Caco-2 (cell line): ENCODE data around the gene LMNTD2. TPM values are rescaled to one million over a fixed set of nuclear protein-coding genes. Genes with fewer than 3 reads are reported as not detected.

ENCODE experiments used
- BruUV-seq: library from RNA; stranded (reverse); fragments of 400-500 nt; replicated peaks from 2 replicates; lab custom pipeline; 2021; lab: Mats Ljungman, UMichigan
- CTCF ChIA-PET: fragments of 300-600 bp; sonication (Branson Sonifier 250); formaldehyde crosslinking; loops from one replicate; lab custom pipeline; 2022; ENCODE audit warnings: antibody characterized with exemption; lab: Charles Lee
- POLR2A ChIA-PET: fragments of 300-600 bp; sonication (Branson Sonifier 250); formaldehyde crosslinking; loops from one replicate; lab custom pipeline; 2022; ENCODE audit warnings: antibody characterized with exemption; lab: Charles Lee
- DNase-seq, 2 experiments: peaks; one replicate each; pipeline versions ENCODE4 v3.0.0 to v3.0.0-alpha.2; 2020 to 2022
- H3K27me3 ChIP-seq: replicated peaks from 2 replicates; pipeline ENCODE4 v1.6.0; 2011; ENCODE audit warnings: low read length; ENCODE audit not compliant: control insufficient read depth, insufficient read depth
- H3K36me3 ChIP-seq: 2 replicates; pipeline ENCODE4 v1.5.1; 2011; ENCODE audit warnings: low read length; ENCODE audit not compliant: control insufficient read depth, insufficient read depth
- H3K4me1 ChIP-seq: fragments of 250-450 bp; sonication (Bioruptor Pico); 2 replicates; pipeline ENCODE4 v1.5.1; 2020; ENCODE audit warnings: mild to moderate bottlenecking
- H3K4me3 ChIP-seq: 2 replicates; pipeline ENCODE4 v1.5.1; 2011; ENCODE audit warnings: low read depth, mild to moderate bottlenecking, control low read depth, low read length
- H3K9me3 ChIP-seq: fragments of 250-450 bp; sonication (Bioruptor Pico); 2 replicates; pipeline ENCODE4 v1.5.1; 2020; ENCODE audit warnings: mild to moderate bottlenecking, moderate library complexity
- H3K27ac Mint-ChIP-seq: one replicate; pipeline ENCODE4 v1.8.0; 2022; ENCODE audit warnings: mixed read lengths; ENCODE audit not compliant: unreplicated experiment
- H3K27me3 Mint-ChIP-seq: one replicate; pipeline ENCODE4 v1.8.0; 2022; ENCODE audit warnings: mixed read lengths; ENCODE audit not compliant: insufficient read depth, unreplicated experiment
- H3K36me3 Mint-ChIP-seq: one replicate; pipeline ENCODE4 v1.8.0; 2022; ENCODE audit warnings: mild to moderate bottlenecking, mixed read lengths; ENCODE audit not compliant: insufficient read depth, unreplicated experiment
- H3K4me1 Mint-ChIP-seq: one replicate; pipeline ENCODE4 v1.8.0; 2022; ENCODE audit warnings: low read depth, mixed read lengths; ENCODE audit not compliant: unreplicated experiment
- H3K4me3 Mint-ChIP-seq: one replicate; pipeline ENCODE4 v1.8.0; 2022; ENCODE audit warnings: mild to moderate bottlenecking, moderate library complexity, mixed read lengths; ENCODE audit not compliant: unreplicated experiment
- H3K9me3 Mint-ChIP-seq: one replicate; pipeline ENCODE4 v1.8.0; 2022; ENCODE audit warnings: mixed read lengths; ENCODE audit not compliant: unreplicated experiment
- CTCF ChIP-seq, 2 experiments: fragments of 200-600 bp in 1 of 2; IDR thresholded peaks; 1 replicate in 1 of 2; 2 replicates in 1 of 2; pipeline versions ENCODE4 v1.5.1 to v1.8.0; 2011 to 2022; ENCODE audit warnings: antibody characterized with exemption in 1 of 2, control low read depth in 1 of 2, inconsistent platforms in 1 of 2, low read depth in 1 of 2, low read length in 1 of 2, mild to moderate bottlenecking in 1 of 2, moderate library complexity in 1 of 2; ENCODE audit not compliant: insufficient read depth in 1 of 2, severe bottlenecking in 1 of 2, unreplicated experiment in 1 of 2
- intact Hi-C: fragments of 100-400 bp; cut with micrococcal nuclease; formaldehyde crosslinking; loops from one replicate; pipeline ENCODE4 v1.10.0; 2022; ENCODE audit not compliant: unreplicated experiment
- total RNA-seq: library from RNA; stranded (reverse); gene quantifications from 2 replicates; pipeline ENCODE4 v1.2.3, GENCODE V29; 2022

The LMNTD2 gene
- total RNA-seq, 1 experiment from 2014 or later, result 11.9 TPM

GRCh38 chr11:559020-559620, 1.4 kb downstream of the LMNTD2 start:
- Mint-ChIP-seq H3K4me3 (no peak overlapping the region), H3K9me3 (no peaks in the 10 kb centered on the region), H3K27me3 (no peaks in the 10 kb centered on the region), H3K36me3 (peaks cover 42% of the 10 kb centered on the region), H3K4me1 (peaks cover 14% of the 10 kb centered on the region), H3K27ac (peak overlapping the region; percentile 78)
- peak in 1 of 2 experiments; percentile 41 for DNase-seq
- peaks cover 37% of the 10 kb centered on the region for H3K4me1 ChIP-seq
- ChIA-PET POLR2A (interaction anchor here (0.5 to 1.4 kb wide), 2 partner anchors 17 to 203 kb away, joined by 7 to 10 read pairs; partner anchors contain the start of gene PHRF1), CTCF (interaction anchor here (0.5 to 1.5 kb wide), 2 partner anchors 17 to 86 kb away, joined by 4 to 5 read pairs; no protein-coding TSS in a partner anchor)
- intact Hi-C loops, result loop anchor here (10.0 kb wide), 1 partner anchor 166 kb away; no protein-coding TSS in a partner anchor
- no peak for TF ChIP-seq CTCF (IDR thresholded peaks at IDR 0.05; ENCODE audit: insufficient read depth in 1 of 2, low read depth in 1 of 2, low read length in 1 of 2, severe bottlenecking in 1 of 2, unreplicated experiment in 1 of 2)
- H3K9me3 ChIP-seq, result no peaks in the 10 kb centered on the region
- no peak overlapping the region for H3K4me3 ChIP-seq
- BruUV-seq, result no TSS peak
- peaks cover 8% of the 10 kb centered on the region for H3K36me3 ChIP-seq
- no peaks in the 10 kb centered on the region for H3K27me3 ChIP-seq

- Mint-ChIP-seq H3K4me1 (peaks cover 14% of the 10 kb centered on the region), H3K4me3 (no peak overlapping the region), H3K9me3 (no peaks in the 10 kb centered on the region), H3K27ac (peak overlapping the region; percentile 78), H3K27me3 (no peaks in the 10 kb centered on the region), H3K36me3 (peaks cover 36% of the 10 kb centered on the region)
- no peak for DNase-seq
- H3K36me3 ChIP-seq, result peaks cover 7% of the 10 kb centered on the region
- H3K27me3 ChIP-seq, result no peaks in the 10 kb centered on the region
- no peak for TF ChIP-seq CTCF (IDR thresholded peaks at IDR 0.05; ENCODE audit: insufficient read depth in 1 of 2, low read depth in 1 of 2, low read length in 1 of 2, severe bottlenecking in 1 of 2, unreplicated experiment in 1 of 2)
- CTCF ChIA-PET, result no interaction called here
- intact Hi-C loops, result loop anchor here (10.0 kb wide), 1 partner anchor 166 kb away; no protein-coding TSS in a partner anchor
- BruUV-seq, result no TSS peak
- peaks cover 37% of the 10 kb centered on the region for H3K4me1 ChIP-seq
- no peak overlapping the region for H3K4me3 ChIP-seq
- H3K9me3 ChIP-seq, result no peaks in the 10 kb centered on the region
- POLR2A ChIA-PET, result no interaction called here
Measured at GRCh38 chr11:558503-558902, 2.0 kb downstream of the LMNTD2 start.

- H3K4me1 ChIP-seq, result peaks cover 35% of the 10 kb centered on the region
- Mint-ChIP-seq H3K4me1 (peaks cover 14% of the 10 kb centered on the region), H3K4me3 (no peak overlapping the region), H3K36me3 (peaks cover 29% of the 10 kb centered on the region), H3K27ac (no peak overlapping the region), H3K27me3 (no peaks in the 10 kb centered on the region), H3K9me3 (no peaks in the 10 kb centered on the region)
- BruUV-seq, result no TSS peak
- no peak for TF ChIP-seq CTCF (IDR thresholded peaks at IDR 0.05; ENCODE audit: insufficient read depth in 1 of 2, low read depth in 1 of 2, low read length in 1 of 2, severe bottlenecking in 1 of 2, unreplicated experiment in 1 of 2)
- DNase-seq, result no peak
- H3K9me3 ChIP-seq, result no peaks in the 10 kb centered on the region
- intact Hi-C loops, result loop anchor here (10.0 kb wide), 1 partner anchor 167 kb away; no protein-coding TSS in a partner anchor
- ChIA-PET POLR2A (no interaction called here), CTCF (no interaction called here)
- no peaks in the 10 kb centered on the region for H3K27me3 ChIP-seq
- peaks cover 3% of the 10 kb centered on the region for H3K36me3 ChIP-seq
- H3K4me3 ChIP-seq, result no peak overlapping the region
Measured at GRCh38 chr11:557328-558132, 3.0 kb downstream of the LMNTD2 start.
